GM18870 (cell line): ENCODE data around the gene ODAD3.

ENCODE experiments used
- ATAC-seq: cut with Tn5 transposase; IDR thresholded peaks from one replicate; pipeline ENCODE4 v1.9.1; 2021; ENCODE audit warnings: moderate library complexity; ENCODE audit not compliant: unreplicated experiment

ODAD3 gene

GRCh38 chr19:11378319-11379189 is 56.4 kb downstream of the ODAD3 start:
- ATAC-seq = no peak

DNA sequence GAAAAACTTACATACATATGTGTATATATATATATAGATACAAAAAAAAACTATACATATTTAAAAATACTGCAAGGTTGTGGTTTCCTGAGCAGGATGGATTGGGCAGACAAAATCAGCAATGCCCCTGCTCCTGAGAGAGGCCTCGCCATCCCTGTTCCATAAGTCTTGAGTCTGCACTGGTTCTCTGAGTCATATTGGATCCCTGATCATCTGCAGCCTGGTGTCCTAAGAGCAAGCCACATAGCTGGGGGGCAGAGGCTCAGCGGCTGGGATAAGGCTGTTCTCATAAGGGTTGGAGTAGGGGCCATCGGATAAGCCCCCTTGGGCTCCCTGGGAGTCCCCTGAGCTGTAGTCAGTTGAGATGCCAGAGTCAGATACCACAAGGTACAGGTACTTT is 57.2 kb downstream of the ODAD3 start:
- no peak for ATAC-seq

- ATAC-seq = no peak
Observed at GRCh38 chr19:11377237-11377636, 57.7 kb downstream of the ODAD3 start.

DNA sequence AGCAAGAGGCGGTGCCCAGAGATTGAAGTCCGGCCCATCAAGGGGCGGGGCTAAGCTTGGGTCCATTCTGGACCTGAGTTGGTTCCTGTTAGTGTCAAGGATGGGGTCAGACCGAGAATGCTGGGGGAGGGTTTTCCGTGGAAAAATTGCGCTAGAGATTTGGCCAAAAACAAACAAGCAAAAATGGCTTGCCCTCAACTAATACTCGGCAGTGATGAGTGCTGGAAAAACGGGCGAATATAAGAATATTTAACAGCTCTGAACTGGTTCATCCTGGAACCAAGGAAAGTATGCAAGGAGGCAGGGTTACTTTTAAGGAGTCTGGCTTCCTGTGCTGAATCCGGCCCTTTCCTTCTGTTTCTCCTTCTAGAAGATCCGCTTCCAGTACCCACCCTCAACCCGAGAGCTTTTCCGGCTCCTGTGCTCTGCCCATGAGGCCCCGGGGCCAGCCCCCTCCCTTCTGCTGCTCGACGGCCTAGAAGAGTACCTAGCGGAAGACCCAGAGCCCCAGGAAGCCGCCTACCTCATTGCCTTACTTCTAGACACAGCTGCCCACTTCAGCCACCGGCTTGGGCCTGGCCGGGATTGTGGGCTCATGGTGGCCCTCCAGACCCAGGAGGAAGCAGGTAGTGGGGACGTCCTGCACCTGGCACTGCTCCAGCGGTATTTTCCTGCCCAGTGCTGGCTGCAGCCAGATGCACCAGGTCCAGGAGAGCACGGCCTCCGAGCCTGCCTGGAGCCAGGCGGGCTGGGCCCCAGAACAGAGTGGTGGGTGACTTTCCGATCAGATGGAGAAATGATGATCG is 59.6 kb downstream of the ODAD3 start:
- ATAC-seq = no peak

DNA sequence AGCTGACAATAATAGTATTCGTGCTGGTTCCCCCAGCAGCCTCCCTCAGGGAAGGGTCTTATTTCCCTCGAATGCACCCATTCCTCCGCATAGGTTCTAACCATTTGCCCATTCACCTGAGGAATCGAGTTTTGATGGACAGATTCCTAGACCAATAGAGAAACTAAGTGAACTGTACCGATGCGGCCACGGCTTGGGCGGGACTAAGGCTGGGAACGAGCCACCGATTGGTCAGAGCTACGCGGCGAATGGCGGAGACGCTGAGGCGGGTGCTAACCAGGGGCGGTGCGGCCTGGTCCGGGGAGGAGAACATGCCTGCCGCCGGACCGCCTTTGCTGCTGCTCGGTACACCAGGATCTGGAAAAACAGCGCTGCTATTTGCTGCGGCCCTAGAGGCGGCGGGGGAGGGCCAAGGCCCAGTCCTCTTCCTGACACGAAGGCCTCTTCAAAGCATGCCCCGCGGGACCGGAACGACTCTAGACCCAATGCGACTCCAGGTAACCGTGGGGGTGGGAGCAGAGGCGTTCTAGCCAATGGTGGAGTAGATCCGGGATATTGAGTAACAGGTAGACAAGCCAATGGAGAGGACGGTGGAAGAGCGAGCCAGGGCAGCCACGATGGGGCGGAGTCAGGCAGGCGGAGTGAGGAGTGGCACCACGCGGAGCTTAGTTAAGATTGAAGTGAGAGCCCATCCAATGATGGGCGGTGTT is 60.3 kb downstream of the ODAD3 start, which contains the start of gene SWSAP1:
TSS of gene SWSAP1 (plus strand) at position 234 of the 710 bp plus-strand sequence. CDS start at position 249, 15 bp downstream.
- ATAC-seq = peak; percentile 85

DNA sequence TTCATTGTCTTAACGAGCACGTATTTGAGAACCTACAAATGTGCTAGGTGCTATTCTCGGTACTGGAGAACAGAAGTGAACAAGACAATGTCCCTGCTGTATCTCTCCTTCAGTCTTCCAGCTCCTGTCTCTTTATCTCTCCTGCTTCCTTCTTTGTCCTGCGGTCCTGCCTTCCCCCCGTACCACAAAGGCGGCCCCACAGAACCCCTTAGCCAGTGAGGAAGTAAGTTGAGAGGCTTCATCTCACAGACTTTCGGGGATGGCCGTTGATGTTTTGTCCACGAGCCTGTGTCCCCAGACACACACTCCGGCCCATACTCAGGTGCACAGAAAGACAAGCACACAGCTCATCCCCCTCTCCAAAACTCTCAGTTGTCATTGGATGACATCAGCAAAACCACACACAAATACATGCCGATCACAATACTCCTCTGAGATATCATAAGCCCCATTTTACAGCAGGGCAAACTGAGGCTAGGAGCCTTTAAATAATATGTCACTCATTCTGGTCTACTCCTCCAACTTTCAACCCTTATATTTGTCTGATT is 61.0 kb downstream of the ODAD3 start:
- ATAC-seq = no peak

DNA sequence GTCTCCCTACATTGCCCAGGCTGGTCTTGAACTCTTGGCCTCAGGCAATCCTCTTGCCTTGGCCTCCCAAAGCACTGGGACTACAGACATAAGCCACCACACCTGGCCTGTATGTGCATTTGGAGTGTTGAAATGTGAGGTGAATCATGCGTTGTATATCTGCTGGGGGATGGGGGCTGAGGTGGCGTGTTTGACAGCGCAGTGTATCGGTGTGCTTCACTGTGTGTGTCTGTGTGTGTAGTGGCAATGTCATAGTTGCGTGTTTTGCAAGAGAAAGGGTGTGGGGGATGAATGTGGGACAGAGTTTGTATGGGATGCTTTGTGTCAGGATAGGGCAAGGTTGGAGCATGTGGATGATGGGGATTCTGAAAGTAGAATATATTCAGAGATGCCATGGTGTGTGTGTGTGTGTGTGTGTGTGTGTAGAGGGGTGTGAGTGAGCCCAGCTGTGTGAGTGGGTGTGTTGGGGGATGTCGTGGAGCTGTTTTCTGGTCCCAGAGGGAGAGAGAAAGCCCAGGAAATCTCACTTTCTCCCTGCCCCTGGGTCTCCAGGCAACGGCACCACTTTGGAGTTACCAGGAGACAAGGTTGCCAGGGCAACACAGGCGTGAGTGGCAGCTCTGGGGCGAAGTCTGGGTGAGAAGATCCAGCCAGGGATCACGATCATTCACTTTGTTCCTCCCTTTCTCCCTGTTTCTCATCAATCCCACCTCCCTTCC is 61.6 kb downstream of the ODAD3 start:
- no peak for ATAC-seq

- no peak for ATAC-seq
Observed at GRCh38 chr19:11370744-11371143, 64.2 kb downstream of the ODAD3 start.
